G401 (cell line): Measurements from ENCODE around the gene IFI35. TPM values are rescaled to one million over a fixed set of nuclear protein-coding genes. Genes with fewer than 3 reads are reported as not detected.
"Not testable (repeated sequence)": the region's sequence is repeated elsewhere in the genome, so short reads cannot be mapped to it uniquely, and the experiment has no call there.

Source experiments
- DNase-seq: peaks from one replicate; pipeline ENCODE4 v3.0.0-alpha.2; 2015; ENCODE audit warnings: low spot score
- in situ Hi-C: cut with HindIII; loops from 2 replicates; pipeline ENCODE4 v1.10.0; 2016; ENCODE audit warnings: low sequenced_read_pairs, mixed read lengths
- total RNA-seq: library from RNA; depleted of rRNA; stranded (reverse); fragments of >200 nt; shearing (Covaris generic); gene quantifications from 2 replicates; pipeline ENCODE4 v1.2.3, GENCODE V29; 2014; rRNA removed

Gene IFI35
- 34.8 and 41.6 TPM in 2 replicates for total RNA-seq

- peak; percentile 47 for DNase-seq
These were observed at the start of gene IFI35 for GRCh38 chr17:43006639-43007551. Gene IFI35, plus strand, starts transcription at chr17:43006784. Its CDS starts 164 bp downstream, at chr17:43006948.

DNA sequence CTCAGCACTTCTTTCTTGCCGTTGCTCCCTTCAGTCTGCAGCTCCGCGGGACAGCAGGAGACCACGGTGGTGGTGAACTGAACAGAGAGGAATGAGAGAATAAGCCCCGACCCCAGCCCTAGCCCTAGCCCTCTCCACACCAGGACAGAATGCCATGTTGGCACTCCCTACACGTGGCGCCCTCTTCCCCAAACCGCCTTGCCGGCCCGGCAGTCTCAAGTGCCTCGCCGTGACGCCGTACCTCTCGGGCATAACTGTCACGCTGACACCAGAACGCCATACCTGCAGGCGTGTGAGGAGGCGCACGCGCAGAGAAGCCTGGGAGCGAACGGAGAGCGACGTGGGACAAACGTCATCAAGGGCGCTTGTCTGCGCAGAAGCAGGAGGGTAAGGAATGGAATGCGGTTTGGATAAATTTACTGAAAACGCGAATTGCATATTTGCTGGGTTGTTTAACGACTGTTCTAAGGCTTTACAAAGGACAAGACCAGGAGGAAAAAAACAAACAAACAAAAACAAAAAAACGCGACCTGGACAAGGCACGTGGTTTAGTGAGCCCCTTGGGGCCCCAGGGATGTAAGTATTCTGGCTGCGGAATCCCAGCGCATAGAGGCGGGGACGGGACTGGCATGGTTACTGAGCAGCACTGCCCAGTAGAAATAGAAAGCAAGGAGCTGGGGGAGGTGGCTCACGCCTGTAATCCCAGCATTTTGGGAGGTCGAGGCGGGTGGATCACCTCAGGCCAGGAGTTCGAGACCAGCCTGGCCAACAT lies 42.2 kb upstream of the IFI35 start, which contains the start of gene AARSD1:
Gene AARSD1 (minus strand): TSS at position 294 of the 772 bp plus-strand sequence. CDS start 14 bp downstream, at position 280.
- in situ Hi-C loops = no loop called here
- DNase-seq = peak; percentile 93

More at GRCh38 chr17:43006639-43007551, at the start of gene IFI35:
- in situ Hi-C loops = no loop called here

DNA sequence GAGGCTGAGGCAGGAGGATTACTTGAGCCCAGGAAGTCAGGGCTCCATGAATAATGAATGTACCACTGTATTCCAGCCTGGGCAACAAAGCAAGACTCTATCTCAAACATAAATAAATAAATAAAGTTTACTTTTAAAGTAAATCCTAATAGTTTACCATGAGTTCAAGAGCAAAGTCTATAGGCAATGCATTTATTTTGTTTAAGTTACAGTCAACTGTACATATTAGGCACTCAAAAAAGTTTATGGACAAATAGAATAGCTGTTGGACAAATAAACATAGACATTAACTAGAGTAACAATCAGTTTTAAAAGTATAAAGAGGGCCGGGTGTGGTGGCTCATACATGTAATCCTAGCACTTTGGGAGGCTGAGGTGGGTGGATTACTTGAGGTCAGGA lies 38.7 kb upstream of the IFI35 start:
- in situ Hi-C loops = no loop called here

DNA sequence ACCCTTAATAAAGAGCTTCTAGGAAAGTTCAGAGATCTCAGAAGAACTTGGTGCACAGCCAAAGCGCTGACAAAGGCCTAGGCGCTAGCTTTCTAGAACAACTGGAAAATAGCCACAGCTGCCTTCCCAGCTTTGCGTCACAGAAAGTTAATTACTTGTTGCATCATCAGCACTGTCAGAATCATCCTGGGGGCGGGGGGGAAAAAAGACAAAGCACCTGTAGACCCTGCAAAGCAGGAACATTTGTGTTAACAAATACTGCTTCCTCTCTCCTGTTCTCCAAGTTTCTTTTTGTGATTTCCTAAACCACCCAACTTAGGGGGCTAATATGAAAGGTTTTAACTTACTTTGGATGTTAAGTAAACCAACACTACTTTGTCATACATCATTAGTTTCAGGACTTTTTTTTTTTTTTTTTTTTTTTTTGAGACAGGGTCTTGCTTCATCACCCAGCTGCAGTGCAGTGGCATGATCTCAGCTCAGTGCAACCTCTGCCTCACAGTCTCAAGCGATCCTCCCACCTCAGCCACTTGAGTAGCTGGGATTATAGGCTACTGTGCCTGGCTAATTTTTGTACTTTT lies 37.5 kb upstream of the IFI35 start:
- no peak for DNase-seq
- in situ Hi-C loops = no loop called here

More for the DNA sequence above, 38.7 kb upstream of the IFI35 start:
- no peak for DNase-seq

GRCh38 chr17:42971589-42971988 lies 35.0 kb upstream of the IFI35 start:
- no peak for DNase-seq
- in situ Hi-C loops = no loop called here

GRCh38 chr17:42973323-42973722 lies 33.3 kb upstream of the IFI35 start:
- in situ Hi-C loops, DNase-seq: not testable (repeated sequence)

- in situ Hi-C loops = no loop called here
- no peak for DNase-seq
These were observed 31.3 kb upstream of the IFI35 start for GRCh38 chr17:42975265-42975664.

DNA sequence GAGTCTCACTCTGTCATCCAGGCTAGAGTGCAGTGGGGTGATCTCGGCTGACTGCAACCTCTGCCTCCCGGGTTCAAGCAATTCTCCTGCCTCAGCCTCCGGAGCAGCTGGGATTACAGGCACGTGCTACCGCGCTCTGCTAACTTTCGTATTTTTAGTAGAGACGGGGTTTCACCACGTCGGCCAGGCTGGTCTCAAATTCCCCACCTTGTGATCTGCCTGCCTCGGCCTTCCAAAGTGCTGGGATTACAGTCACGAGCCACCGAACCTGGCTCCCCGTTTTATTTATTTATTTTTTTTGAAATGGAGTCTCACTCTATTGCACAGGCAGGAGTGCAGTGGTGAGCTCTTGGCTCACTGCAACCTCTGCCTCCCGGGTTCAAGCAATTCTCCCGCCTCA lies 30.9 kb upstream of the IFI35 start:
- in situ Hi-C loops, DNase-seq: not testable (repeated sequence)

- in situ Hi-C loops = no loop called here
- no peak for DNase-seq
These were observed 26.9 kb upstream of the IFI35 start, which contains the start of gene PTGES3L for GRCh38 chr17:42979511-42980273. Gene PTGES3L, minus strand, starts transcription at chr17:42980080. Its CDS starts 27 bp downstream, at chr17:42980053.

GRCh38 chr17:42980274-42980765 lies 26.3 kb upstream of the IFI35 start, which contains the start of gene RUNDC1:
Gene RUNDC1, plus strand, starts transcription at chr17:42980565. Its CDS starts 12 bp downstream, at chr17:42980577.
- DNase-seq = peak; percentile 86
- in situ Hi-C loops = no loop called here

DNA sequence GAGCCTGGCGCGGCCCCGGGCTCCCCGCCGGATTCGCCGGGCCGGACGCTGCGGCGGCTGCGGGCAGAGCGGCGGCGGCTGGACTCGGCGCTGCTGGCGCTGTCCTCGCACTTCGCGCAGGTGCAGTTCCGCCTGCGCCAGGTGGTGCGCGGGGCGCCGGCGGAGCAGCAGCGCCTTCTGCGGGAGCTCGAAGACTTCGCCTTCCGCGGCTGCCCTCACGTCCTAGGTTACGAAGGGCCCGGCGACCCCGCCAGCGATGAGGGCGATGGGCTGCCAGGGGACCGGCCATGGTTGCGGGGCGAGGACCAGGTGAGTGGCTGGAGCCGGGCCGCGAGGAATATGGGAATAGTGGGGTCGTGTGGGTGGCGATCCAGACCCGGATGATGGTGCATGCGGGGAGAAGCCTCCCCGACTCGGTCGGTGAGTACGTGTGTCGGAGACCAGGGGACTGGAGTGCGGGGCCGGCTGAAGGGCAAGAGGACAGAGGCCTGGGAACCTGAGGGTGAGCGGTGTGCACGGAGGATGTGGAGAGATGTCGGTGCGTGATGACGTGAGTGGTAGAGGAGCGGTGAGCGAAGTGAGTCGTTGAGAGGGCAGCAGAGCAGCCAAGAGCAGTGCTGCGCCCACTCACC lies 25.7 kb upstream of the IFI35 start:
- DNase-seq = peak; percentile 67
- in situ Hi-C loops = no loop called here

- in situ Hi-C loops = no loop called here
- no peak for DNase-seq
These were observed 24.3 kb upstream of the IFI35 start for GRCh38 chr17:42982266-42982665.

DNA sequence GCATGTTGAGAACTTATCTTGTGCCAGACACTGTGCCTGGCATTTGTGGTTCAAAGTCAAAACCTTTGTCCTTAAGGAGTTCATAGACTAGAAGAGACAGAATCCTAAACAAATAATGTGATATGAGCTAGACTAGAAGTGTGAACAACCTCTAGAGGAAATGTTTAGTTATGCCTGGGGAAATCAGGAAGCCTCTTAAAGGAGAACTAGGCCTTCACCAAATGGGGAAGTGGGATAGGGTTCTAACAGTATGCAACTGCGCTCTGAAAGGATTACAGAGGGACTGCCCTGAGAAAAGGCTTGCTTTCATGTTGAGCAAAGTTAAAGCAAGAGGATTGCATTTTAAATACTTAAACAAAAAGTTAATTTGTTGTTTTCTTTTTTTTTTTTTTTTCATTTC lies 21.4 kb upstream of the IFI35 start:
- in situ Hi-C loops = no loop called here

GRCh38 chr17:42989141-42989540 lies 17.4 kb upstream of the IFI35 start:
- in situ Hi-C loops = no loop called here
- DNase-seq = no peak

More for the DNA sequence above, 21.4 kb upstream of the IFI35 start:
- DNase-seq = no peak

- no peak for DNase-seq
- in situ Hi-C loops = no loop called here
These were observed 16.6 kb upstream of the IFI35 start for GRCh38 chr17:42989726-42990652.

DNA sequence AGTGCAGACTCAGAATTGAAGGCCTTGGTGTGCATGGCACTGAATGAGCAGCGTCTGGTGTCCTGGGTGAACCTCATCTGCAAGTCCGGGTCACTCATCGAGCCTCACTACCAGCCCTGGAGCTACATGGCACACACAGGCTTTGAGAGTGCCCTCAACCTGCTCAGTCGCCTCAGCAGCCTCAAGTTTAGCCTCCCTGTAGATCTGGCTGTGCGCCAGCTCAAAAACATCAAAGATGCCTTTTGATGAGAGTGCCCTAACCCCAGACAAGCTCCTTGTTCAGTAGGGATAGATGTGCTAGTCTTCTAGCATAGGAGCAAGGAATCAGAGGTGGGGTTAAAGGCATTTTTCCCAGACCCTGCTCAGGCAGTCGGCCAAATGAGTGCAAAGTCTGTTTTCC lies 15.1 kb upstream of the IFI35 start:
- no peak for DNase-seq
- in situ Hi-C loops = no loop called here

GRCh38 chr17:42992872-42993271 lies 13.7 kb upstream of the IFI35 start:
- DNase-seq = no peak
- in situ Hi-C loops = no loop called here
